HepG2 (cell line): ENCODE data around the gene TBCB.

Source experiments
- EP300 ChIP-seq, 3 experiments: sonication (generic) in 1 of 3; formaldehyde crosslinking in 1 of 3; IDR thresholded peaks; 2 replicates each; pipeline versions ENCODE4 v1.5.1 to v1.6.1; 2011 to 2020; ENCODE audit warnings: low read depth in 2 of 3, low read length in 2 of 3, borderline replicate concordance in 1 of 3, improper control_type of control experiment in 1 of 3, mild to moderate bottlenecking in 1 of 3, missing genetic modification reagents in 1 of 3, moderate library complexity in 1 of 3
- MED1 ChIP-seq: sonication (generic); formaldehyde crosslinking; IDR thresholded peaks from 2 replicates; pipeline ENCODE4 v1.4.0; 2020; ENCODE audit warnings: missing genetic modification reagents
- NR2C2 ChIP-seq: sonication (generic); formaldehyde crosslinking; IDR thresholded peaks from 2 replicates; pipeline ENCODE4 v1.4.0; 2020; ENCODE audit warnings: missing genetic modification reagents, mild to moderate bottlenecking, moderate library complexity, borderline replicate concordance
- RFX5 ChIP-seq: IDR thresholded peaks from 2 replicates; pipeline ENCODE4 v1.6.1; 2011; ENCODE audit warnings: low read depth, low read length, improper control_type of control experiment
- RXRA ChIP-seq: sonication (generic); formaldehyde crosslinking; IDR thresholded peaks from 2 replicates; pipeline ENCODE4 v1.5.1; 2020; ENCODE audit warnings: missing genetic modification reagents
- ZNF224 ChIP-seq: sonication (generic); formaldehyde crosslinking; IDR thresholded peaks from 2 replicates; pipeline ENCODE4 v1.5.0; 2020; ENCODE audit warnings: mild to moderate bottlenecking, missing genetic modification reagents
- ZNF317 ChIP-seq: sonication (generic); formaldehyde crosslinking; IDR thresholded peaks from 2 replicates; pipeline ENCODE4 v1.5.0; 2020; ENCODE audit warnings: mild to moderate bottlenecking, missing genetic modification reagents

DNA sequence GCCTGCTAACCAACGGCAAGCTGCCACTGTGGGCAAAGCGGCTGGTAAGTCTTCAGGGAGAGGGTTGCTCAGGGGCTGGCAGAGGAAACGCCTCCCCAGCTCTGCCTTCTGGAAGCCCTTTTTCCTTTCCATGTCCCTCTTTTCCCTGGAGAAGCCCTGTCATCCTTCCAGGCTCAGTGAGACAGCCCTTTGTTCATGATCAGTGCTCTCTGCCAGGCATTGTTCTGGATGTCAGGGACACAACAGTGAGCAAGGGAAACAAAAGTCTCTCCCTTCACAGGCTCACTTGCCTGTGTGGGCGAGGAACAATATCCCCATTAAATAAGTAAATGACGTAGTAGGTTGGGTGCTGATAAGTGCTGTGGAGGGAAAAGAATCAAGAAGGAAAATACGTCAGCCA lies 18.2 kb upstream of the TBCB start:
- TF ChIP-seq RXRA (CRISPR knock-in tag) = no peak
- TF ChIP-seq NR2C2 (CRISPR knock-in tag) = no peak
- TF ChIP-seq MED1 = no peak
- no peak for TF ChIP-seq EP300 (IDR thresholded peaks at IDR 0.05; ENCODE audit: low read depth in 2 of 2, low read length in 2 of 2)
- no peak for TF ChIP-seq EP300 (CRISPR knock-in tag; IDR thresholded peaks at IDR 0.05; ENCODE audit: borderline replicate concordance)
- no peak for TF ChIP-seq ZNF224 (CRISPR knock-in tag)
- TF ChIP-seq RFX5 = no peak
- no peak for TF ChIP-seq ZNF317 (CRISPR knock-in tag)
